Measurements from ENCODE around the gene CLSTN2.

The CLSTN2 gene

DNA sequence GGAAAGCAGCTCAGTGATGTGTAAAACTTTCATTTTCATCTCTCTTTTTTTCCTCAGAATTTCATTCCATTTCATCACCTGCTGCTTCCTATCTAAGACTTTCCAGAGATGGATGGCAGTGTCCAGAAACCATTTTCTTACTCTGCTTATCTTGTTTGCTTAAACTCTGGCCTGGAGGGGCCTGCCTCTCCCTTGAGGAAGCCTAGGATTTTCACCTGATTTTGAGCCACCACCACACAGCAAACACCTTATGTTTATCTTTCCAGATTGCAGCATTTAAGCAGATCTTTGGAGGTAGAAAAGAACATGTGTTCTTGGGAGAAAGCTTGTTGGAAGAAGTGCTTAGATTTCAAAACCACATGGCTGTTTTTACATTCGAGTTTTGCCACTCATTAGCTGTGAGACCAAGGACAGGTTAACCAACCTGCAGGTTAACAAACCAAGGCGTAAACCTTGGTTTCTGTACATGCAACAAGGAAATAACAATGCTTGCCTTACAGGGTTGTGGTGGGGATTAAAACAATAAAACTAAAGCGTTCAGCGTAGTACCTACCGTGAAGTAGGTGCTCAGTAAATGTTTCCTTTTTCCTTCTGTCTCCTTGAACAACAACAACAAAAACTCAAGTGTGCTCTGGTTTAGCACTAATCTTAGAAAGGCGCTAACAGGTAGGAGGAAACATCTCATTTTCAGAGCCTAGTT is 120.3 kb downstream of the CLSTN2 start:
- no peak for DNase-seq

DNA sequence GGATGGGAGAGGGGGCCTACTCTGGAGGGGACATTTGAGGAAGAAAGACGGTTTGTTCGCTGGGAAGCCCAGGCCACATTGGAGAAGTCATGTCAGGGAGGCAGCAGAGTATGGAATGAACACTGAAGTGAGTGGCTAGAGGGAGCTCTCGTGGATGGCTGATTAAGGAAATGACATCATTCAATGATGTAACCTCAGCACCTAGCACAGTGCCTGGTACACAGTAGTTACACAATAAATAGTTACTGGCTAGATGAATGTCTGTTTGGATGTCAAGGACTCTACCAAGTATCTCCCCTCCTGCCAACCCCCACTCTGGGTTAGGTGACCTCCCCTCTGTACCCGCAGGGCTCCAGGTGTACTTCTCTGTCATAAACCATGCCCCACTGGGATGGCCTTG is 121.1 kb downstream of the CLSTN2 start:
- DNase-seq, result no peak

DNA sequence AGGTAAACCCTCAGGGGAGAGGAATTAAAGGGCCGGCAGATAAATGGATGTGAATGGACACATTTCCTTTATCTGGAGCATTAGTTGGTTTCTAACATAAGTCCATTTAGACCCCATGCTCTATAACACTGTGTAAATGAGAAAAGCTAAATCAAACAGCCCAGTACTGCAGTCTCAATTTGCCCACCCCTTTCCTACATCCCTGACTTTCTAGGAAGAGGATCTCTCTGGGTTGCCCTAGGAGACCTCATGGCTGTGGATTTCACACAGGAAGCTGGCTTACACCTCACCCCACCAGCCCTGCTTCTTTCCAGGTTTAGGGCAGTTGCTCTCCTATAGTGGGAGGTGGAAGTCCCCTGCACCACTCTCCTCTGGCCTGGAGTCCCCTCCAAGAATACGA is 126.2 kb downstream of the CLSTN2 start:
- DNase-seq, result no peak

DNA sequence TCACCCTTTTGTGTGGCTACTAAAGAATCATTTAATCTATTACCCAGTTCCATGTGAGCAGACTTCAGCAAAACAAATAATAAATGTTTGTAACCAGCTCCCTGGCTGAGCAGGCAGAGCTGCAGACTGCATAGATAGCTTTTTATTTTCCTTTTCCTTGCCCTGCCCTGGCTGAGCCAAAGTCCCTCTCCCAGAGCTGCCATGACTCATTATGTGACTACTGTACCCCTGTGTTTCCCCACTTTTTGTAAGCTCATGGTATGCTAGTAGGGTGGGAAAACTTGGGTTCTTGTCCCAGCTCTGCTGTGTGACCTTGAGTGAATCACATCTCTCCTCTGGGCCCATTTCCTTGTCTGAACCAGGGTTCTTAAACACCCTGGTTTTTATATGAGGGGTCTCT is 127.5 kb downstream of the CLSTN2 start:
- no peak for DNase-seq

DNA sequence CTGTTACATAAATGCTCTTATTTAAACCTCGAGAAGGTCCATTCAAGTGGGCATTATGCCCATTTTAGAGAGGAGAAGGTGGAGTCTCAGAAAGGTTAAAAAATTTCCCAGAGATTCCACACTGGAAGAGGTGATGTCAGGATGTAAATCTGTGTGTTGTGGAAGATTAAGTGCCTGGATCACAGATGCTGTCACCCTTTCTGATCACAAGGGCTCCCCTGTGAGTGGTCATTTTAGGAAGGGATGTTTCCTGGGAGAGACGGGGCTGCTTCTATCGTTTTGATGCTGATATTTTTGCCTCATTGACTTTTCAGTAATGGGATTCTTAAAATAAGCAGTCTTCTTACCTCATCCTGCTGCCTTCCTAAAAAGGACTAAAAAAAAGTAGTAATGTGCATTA is 132.5 kb downstream of the CLSTN2 start:
- DNase-seq, result no peak

DNA sequence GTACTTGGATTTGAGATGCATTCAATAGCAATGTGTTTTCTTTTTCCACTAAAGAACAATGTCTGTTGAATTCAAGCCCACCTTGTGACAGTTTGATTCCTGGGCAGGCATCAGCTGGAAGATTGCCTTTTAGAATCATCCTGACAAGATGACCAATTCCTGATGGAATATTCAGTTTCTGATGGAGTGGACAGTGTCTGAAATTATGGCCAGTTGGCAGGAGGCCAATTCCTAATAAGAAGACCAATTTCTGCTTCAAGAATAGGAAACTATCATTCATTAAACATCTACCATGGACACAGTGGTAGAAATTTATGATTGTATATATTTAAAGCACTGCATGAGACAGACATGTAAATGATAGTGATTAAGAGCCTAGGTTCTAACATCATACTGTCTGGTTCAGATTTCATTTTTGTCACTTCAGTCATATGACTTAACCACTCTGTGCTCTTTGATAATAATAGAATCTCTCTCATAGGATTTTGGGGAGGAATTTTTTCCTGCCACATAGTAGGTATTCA is 133.6 kb downstream of the CLSTN2 start:
- no peak for DNase-seq

DNA sequence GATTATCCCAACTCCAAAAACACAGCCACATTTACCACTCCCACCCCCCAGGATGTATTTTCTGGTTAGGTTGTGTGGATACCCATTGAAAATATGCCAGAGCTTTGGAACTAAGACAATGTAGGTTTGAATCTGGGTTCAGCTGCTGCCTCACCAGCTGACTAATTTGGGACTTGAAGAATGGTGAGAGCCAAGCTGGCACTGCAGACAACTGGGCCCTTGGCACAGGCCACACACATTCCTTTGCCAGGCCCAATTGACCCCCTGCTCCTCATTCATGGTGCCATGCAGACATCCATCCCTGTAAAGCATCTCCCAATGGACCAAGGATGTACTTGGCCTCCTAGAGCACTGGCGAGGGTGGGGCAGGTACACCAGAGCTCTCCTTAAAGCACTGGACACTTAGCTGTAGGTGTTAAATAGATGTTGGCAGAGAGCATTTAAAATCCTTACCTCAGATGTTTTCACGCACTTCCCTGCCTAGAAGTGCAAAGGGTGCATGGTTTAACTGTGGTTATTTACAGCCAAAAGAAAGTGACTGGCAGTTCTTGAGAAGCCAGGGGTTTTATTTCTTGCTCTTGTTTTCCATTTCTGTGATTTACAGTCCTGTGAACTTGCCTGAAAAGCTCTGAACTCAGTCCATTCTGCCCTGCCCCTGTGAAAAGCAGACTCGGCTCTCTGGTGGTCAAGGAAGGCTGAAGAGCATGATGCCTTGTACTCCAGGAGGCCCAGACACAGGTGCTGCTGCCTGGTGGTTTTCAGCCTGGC is 138.5 kb downstream of the CLSTN2 start:
- DNase-seq, result no peak

DNA sequence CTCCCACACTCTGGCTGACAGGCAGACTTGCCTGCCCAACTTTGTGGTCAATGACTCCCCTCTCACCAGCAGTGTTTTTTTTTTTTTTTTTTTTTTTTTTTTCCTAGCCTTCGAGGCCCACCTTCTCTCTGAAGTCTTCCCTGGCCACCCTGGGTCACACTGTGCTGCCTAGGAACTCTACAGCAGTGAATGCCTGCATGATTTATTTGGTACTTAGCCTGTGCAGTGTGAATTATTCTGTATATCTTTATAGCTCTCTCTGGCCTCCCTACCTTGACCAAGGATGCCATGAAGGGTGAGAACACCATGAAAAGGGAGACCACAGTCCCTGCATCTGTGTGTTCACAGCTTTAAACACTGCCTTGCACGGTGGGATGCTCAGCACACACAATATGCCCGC is 141.6 kb downstream of the CLSTN2 start:
- no peak for DNase-seq

DNA sequence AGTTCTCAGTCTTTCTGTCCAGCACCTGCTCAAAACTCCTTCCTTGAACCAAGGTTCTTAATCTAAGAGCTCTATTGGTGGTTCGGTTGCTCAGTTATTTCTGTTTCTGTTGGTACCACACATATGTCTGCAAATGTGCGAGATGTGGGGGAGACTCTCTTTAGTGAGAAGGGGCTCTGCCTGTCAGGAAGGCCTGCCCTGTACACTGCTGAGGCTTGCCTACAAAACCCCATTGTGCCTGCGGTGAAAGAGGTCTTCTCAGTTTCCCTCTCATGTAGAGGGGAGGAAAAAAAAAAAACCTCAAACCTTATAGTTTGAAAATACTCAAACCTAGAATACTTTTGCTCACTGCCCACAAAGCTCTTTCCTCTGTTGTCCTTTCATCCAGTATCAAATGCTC is 142.4 kb downstream of the CLSTN2 start:
- no peak for DNase-seq

DNA sequence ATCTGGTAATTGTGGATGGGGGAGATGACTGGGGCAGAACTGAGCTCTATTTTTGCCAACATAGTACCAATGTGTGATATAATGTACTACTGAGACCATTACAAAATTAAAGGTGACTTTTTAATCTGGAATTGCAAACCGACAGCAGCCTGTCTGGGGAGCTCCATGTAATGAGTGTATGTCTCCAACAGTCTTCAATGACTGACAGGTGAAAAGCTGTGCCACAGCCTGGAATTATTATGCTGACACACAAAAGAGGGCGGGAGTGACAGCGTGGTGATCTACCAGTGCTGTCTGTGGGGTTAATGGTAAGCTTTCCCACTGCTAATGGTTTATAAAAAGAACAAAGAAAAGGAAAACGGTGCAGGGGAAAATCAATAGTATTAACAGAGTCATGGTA is 143.4 kb downstream of the CLSTN2 start:
- no peak for DNase-seq

DNA sequence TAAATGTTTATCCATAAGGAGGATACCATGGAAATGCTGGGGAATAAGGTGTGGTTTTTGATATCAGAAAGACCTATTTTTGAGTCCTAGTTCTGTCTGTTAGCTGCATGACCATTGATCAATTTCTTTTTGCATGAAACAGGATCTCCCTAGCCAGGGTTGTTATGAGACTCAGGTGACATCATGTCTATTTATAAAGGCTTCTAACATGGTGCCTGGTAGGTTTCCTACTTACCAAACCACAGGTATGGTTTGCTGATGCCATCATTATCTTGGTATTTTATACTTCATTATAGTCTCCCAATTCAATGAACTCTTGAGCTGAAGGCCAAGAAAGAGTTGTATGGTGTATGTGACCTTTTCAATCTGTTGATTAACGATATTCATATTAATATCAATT is 144.0 kb downstream of the CLSTN2 start:
- no peak for DNase-seq

DNA sequence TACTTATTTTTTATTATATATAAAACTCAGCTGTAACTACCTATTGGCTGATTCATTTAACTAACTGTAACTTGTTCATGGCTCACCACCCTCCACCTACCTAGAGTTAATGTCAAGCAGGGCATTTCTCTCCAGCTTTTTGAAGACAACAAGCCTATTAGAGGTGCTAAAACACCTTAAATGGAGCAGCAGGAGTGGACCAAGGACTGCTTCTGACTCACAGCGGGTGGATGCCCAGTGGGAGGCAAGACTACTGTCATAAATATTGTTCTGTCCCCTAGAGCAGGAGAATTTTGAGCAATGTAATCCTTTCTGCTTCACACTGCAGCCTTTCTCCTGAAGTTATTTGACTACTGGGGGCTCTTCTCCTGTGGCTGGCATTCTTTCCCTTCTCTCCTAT is 146.9 kb downstream of the CLSTN2 start:
- no peak for DNase-seq

DNA sequence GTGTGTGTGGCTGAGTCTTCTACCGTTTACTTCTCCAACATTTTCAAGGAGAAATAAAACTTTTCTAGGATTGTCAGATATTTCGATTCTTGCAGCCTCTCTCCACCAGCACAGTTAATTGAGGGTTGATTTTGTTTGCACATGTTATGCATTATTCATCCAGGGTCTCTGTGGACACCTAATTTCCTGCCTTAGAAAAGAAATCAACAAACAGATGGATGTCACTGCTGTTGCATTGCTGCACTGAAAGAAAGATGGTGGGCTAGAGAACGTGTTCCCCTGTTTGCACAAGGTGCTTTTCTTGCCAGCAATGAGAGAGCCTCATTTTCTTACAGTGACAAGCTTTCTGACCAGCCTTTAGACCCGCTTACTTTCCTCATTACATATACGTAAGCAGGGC is 150.0 kb downstream of the CLSTN2 start:
- DNase-seq, result no peak

DNA sequence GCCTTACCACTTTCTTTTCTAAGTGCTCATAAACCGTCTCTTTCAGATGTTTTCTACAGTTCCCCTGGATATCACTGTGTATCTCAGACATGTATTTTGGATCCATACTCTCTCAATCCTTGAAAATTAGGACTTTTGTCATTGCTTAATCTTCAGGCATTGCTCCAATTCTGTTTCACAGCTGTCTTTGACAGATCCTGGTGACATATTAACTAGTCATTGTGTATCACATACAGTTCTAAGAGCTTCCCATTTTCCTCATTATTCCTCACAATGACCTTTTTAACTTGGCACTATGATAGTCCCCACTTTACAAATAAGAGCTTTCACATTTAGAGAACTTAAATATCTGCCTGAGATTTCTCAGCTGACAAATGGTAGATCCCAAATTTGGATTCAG is 151.7 kb downstream of the CLSTN2 start:
- no peak for DNase-seq

DNA sequence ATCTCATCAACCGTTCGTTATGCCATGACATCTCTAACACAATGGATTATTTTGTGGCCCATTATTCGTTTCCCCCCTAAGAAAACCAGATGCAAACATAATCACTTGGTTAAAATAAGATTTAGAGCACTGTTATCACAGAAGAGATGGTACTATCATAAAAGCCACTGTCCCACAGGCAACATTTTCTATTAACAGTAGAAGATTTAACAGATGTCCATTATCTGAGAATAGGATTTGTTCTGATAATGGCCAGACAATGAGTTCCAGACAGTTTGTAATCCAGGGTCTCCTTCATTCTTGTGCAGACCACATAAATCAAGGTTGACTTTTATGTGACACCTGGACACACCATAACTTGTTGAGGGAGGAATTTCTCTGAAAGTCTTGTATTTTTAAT is 153.1 kb downstream of the CLSTN2 start:
- DNase-seq, result no peak

DNA sequence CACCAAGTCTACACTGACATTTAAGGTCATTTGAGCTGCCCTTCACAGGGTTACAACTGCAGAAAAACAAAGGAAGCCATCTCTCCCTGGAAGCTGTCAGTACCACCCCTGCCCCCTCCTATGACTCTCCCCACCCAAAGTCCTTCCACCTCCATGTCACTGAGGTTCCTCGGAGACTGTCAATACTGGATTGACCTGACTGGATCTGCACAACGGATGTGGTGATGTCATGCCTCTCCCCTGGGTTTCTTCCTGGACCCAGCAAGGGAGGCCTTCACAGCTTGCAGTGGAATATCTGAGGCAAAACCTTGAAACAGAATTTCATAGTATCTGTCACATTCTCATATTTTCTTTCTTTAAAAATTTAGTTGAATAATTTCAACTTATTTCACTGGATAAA is 153.5 kb downstream of the CLSTN2 start:
- DNase-seq, result no peak

DNA sequence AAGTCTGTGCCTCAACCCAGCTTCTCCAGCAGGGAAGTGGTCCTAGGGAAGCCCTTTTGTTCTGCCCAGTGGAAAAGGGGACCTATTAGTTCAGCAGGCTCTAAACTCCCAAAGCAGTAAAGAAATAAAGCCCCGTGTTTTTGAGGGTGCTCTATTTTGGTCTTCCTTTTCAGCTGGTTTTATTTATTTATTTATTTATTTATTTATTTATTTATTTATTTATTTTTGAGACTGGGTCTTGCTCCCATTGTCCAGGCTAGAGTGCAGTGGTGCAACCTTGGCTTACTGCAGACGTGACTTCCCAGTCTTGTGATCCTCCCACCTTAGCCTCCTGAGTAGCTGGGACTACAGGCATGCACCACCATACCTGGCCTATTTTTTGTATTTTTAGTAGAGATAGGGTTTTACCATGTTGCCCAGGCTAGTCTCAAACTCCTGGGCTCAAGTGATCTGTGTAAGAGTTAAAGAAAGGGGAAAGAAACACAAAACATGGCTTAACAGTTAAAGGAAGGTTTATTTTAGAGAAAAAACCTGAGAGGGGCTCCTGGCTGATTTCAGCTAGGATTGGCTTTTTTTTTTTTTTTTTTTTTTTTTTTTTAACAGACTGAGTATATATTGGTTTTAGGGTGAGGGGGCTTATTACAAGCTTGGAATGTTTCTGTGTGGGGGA is 154.6 kb downstream of the CLSTN2 start:
- DNase-seq, result no peak

DNA sequence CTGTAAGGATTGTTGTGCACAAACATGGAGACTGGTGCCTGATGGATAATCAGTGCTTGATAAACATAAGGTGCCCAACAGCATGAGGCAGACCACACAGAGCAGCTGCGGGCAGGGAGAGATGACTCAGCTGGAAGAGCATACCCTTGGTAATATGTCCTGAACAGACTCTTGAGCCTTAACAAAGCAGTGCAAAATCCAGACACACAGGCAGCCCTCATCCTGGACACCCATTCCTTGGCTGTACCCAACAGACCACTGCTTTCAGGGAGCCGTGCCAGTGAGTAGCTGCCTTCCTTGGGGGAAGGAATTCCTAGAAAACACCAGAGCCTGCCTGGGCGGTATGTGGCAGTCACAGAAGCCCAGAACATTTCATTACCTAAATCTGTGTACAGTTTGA is 156.2 kb downstream of the CLSTN2 start:
- no peak for DNase-seq

DNA sequence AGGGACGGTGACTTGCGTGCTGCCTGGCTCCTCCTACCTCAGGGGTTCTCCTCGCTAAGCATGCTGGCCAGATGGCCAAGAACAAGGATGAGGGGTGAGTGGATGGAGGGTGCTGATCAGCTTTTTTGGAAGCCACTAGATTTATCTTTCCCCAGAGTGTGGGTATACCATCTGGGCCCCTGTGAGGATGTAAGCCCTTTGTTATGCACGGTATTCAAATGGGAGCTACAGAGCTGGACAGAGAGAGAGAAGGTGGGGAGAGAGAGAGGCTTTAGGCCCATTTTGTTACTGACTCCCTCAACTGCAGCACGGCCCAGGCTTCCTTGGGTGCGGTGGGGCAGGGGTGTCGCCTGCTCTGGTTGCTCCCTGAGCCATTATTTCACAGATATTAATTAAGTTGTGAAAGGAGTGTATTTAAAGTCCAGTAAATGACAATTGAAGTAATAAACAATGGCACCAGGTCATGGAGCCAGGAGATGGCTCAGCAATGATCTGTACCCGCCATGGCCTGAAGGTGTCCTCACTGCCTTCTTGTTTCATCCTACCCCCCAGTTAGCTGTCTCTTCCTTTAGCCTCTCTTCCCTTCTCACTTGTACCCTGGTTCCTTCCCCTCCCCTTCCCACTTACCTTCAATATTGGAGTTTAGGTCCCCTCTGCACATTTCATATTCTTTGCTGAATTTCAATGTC is 158.0 kb downstream of the CLSTN2 start:
- DNase-seq, result no peak

DNA sequence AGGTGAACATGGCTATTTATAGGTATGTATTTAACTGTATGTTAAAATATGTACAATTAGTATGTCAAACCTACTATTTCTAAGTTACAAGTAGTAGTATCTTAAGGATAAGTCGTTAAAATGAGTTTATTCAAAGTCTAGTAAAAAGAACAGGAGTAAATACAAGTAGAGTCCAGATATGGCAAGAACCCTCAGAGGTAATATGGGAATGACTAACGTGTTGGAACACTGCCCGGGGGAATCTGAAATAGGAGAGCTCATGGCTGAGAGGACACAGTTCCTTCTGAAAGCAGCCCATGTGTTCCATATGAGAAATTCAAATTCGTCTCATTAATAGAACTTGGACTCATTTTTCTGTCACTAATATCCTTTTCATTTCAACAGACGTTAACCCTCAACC is 158.8 kb downstream of the CLSTN2 start:
- no peak for DNase-seq

DNA sequence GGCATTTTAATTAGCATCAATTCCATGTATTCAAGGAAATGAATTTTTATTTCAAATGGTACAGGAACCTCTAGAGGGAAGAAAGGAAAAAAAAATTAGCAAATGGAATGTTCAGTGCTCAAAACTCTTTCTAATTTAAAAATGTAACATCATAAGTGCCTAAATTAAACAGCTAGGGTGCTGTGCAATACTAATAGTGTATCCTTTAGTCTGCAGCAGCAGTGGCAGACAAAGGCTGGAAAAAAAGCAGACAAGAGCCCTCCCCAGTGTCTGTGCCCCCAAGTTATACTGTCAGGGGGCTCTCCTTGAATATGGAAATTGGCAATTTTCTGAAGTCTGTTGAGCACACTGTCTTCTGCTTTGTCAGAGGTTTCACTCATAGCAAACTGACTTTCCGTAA is 159.5 kb downstream of the CLSTN2 start:
- no peak for DNase-seq

DNA sequence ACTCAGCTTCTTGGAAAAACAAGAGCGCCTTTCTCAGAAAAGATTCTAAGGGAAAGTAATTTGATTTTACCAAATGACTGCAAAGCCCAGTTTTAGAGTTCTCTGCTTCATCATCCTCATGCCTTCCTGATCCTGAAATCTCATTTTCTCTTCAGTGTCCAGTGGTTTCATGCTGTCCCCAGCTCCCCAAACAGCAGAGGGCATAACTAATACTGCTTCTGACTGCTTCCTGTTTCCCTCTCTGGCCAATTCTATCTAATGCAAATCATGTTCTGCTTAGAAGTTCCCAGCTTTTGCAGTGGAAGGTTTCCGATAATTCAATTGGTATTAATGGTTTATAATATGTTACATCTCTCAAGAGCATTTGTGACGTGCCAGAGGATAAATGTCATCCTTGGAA is 161.1 kb downstream of the CLSTN2 start:
- DNase-seq, result no peak

DNA sequence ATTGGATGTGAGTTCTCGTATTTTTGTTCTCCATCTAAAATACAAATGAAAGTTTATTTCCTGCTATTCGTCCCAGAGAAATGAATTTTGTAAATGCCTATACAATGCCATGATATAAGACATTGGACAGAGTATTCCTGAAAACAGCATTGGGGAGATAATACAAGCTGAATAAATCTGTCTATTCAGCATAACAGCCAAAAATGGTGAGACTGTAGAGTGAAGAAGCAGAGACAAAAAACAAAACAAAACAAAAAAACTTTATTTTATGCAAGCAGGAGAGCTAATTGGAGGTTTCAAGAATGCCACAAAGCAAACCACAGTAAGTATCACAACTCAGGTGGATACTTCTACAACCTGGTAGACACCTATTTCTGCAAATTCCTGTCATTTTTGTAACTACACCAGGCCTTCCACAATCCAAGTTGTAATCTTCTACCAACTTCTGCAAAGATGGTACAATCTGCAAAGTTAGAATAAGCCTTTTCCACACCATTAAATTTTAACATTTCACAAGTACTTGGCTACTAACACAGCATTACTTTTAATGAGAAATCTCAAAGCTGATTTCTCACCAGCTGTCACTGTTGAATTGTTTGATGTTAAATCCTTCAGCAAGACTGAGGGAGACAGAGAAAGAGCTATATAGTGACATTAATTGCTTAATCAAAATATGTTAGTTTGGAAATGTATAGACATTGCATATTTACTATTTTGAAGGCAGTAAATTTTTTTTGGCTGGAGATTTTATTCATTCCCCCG is 163.1 kb downstream of the CLSTN2 start:
- DNase-seq, result no peak

Data from CD4-positive, alpha-beta T cell treated with Interleukin-12 subunit alpha and Interleukin-12 subunit beta, for 1 hour (primary cell).